GM18498 (cell line): ENCODE results near the gene ACOT7.

ENCODE experiments used
- ATAC-seq: cut with Tn5 transposase; IDR thresholded peaks from one replicate; pipeline ENCODE4 v1.9.1; 2021; ENCODE audit warnings: mild to moderate bottlenecking, moderate library complexity; ENCODE audit not compliant: unreplicated experiment

The ACOT7 gene

DNA sequence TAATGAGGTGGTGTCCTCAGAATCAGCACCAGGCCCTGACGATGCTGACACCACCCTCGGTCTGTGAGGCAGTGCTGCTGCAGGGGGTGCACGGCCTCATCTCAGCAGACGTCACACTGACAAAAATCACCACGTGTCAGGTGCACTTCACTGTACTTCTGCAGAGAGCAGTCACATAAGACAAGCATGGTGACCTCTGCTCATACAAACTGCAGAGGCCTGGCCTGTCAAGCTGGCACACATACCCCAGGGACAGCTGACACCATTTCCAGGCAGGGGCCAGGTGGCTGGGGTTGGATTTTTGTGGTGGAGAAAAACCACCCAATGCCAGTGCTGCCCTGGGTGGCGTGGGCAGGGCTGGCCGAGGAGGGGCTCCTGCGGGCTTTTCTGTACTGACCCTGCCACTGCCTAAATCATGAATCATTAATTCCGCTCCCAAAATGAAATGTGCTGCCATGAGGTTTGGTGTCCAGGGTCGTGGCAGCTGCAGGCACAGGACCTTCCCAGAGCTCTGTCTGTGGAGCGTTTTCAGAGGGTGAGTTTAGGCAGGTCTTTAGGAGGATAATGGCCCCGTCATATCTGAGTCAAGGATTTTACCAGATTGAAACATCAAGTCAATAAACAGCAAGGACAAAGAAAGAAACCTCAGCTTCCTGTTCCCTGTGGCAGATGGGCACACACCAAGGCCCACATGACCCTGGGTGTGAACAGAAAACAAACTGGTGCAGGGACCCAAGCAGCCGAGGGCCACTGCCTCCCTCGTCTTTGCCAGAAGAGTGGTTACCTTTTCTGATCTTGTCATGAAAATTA, 99.3 kb downstream of the ACOT7 start:
- ATAC-seq, result no peak

DNA sequence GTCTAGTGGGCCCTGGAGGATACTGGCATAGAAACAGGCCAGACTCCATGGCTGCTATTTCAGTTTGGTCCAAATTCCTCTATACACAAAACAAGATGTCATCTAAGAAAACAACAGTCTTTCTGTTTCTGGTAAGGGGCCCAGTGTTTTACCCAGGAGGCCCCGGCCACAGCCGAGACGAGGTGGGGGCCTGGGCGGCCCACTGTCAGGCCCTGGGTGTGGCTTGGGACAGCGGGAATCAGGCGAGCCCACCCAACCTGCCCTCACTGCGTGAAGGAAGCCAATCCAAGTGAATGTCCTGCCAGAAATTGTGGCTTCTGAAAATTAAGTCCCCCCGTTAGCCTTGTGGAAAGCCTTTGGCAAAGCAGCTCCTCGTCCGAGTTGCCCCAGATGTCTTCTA, 101.5 kb downstream of the ACOT7 start:
- ATAC-seq, result no peak

DNA sequence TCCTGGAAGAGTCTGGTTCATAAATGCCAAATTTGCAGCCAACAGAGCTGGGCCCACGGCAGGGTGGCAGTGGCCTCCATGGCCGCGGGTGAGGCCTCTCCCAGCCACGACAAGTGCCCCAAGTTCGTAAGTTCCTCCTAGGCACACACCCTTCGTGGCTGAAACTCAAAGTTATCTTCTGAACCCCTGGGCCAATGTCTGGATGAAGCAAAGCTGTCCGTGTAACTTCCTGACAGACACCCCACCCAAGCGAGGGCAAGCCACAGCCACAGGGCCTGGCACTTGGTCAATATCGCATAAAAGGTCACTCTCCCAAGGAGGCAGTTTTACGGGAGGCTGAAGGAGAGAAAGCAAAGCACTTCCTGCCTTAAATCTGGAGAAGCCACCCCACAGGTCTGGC, 104.9 kb downstream of the ACOT7 start:
- ATAC-seq, result no peak

DNA sequence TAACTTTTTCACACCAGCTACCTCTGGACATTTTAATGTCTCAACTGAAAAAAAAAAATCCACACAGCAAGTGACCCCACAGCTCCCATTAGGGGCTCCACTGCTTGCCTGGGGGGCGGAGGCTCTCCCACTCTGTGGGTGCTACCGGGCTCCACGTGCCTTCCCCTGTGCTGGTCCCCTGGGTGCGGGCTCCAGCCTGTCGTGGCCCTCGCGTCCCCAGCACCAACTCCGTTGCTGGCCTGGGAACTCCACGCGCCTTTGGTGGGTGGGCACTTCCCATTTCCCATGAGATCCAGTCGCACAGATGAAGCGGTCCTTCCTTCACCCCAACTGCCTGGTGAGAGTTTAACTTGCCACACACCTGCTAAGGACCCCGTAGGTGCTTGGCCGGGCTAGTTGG, 105.5 kb downstream of the ACOT7 start:
- no peak for ATAC-seq

DNA sequence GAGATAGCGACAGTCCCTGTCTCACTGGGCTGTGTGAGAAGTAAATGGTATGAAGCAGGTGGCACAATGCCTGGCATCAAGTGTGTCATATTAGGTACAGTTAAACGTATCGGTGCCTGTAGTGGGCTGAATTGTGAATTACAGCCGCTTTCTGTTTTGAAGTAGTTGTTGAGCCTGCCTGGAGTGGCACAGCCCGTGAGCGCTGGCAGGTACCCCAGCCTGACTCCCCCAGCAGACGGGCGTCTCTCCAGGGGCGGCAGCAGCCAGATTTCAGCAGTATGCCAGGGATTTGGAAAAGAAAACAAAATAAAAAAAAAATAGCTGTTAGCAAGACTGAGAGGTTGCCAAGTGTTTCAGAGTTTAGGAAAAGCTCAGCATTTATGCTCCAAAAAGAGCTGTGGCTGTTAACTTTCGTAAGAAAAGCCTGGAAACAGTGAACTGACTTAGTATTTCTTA, 106.1 kb downstream of the ACOT7 start:
- ATAC-seq, result no peak

DNA sequence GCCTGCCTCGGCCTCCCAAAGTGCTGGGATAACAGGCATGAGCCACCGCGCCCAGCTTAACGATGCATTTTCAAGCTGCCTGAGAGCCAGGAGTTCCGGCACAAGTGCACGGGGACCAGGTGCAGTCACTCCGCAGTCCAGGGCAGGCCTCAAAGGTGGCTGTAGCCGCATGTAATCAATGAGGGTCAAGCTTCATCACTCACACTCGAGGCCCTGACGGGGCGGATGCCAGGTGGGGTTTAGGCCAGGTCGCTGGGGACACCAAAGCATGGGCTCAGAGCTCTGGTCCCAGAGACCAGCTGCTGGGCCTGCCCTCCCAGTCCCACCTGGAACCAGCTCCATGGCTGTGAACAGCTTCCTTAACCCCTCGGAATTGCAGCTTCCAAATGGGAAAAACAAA, 106.5 kb downstream of the ACOT7 start:
- ATAC-seq, result no peak

DNA sequence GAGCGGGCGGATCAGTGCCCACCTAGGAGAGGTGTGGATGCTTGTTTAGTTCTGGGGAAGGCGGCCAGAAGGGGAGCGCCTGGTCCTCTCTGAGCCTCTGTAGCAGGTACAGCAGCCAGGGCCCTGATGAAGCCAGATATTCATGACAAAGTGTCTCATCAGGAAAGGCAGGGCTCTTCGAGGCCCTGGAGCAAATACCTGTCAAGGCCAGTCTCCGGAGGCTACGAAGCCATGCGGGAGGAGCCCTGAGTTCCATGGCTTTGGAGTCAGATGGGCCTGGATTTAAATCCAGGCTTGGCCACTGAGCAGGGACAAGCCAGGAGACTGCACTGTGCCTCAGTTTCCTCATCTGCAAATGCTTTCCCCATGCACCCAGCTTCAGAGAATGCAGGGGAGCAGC, 107.3 kb downstream of the ACOT7 start:
- ATAC-seq, result no peak

DNA sequence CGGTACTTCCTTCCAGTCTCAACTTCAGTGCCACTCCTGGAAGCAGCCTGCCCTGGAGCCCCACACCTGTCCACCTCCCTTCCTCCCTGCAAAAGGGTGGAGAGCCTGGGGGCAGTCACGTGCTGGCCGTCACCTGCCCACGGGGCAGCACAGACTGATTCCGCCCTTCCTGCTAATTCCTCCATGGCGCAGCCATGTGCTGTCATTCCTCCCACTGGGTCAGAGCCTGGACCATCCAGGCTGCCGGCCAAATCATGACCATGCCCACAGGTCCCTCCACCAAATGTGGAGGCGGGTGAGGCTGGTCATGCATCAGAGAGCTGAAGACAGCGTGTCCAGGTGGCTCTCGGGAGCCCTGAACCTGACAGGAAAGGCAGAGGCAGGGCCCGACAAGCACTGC, 108.2 kb downstream of the ACOT7 start:
- no peak for ATAC-seq

DNA sequence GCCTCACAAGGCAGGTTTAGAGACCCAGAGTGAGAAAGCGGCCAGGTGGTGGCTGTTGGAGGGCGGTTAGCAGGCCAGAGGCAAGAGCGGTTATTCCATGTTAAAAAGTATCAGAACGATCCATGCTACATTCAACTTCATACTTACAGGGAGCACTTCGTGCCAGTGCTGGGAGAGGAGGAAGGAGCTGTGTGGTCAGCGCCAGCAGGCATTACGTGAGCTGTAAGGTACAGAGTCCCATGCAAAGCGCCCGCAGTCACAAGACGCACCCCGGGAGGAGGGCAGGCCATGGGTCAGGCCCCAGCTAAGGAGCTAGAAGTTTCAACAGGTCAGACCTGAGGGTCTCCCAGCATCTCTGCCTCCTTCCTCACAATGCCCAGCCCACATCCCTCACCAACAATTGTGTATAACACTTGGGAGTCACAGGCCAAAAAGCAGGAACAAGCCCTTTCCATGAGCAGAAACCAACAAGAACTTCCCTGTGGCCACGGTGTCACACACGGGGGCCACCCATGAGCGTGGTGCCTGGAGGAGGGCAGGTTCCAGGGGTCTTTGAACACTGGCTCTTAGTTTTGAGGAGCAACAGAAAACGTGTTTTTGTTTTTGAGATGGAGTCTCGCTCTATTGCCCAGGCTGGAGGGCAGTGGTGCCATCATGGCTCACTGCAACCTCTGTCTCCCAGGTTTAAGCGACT, 110.8 kb downstream of the ACOT7 start:
- ATAC-seq, result no peak

DNA sequence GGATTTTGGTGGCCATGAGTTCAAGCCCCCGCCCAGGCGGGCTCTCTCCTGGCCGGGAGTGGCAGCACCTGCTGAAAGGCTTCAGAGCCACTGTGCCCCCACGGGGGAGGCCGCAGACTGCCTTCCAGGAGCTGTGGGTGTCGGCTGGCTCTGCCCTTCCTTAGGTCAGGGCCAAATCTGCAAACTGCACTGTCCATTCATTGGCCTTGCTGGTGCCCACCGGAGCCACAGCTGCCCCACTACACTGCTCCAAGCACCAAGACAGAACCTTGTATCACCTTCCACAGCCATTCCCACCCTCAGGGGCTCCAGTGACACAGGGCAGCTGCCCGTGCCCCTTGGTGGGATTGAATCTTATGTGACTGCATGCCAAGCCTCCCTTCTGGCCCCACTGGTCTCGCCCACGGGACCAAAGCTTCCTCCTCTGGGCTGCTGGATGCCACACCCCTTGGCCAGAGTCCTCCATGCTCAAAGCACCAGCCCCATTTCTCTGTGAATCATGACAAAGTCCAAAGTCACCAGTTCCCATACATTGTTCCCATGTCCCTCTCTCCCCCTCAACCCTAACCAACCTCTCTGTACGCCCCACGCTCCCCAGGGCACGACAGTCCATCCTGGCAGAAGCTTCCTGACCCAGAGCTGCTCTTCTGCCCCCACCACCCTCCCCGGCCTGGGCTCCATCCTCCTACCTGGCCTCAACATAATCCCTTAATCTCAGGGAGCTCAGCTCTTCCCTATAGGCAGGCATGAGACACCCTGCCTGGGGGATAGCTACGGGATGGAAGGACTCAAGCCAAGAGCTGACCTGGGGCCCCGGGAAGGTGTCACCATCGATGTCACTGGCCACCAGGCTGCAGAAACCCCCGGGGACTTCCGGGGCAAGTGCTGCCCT, 111.8 kb downstream of the ACOT7 start:
- ATAC-seq, result no peak

DNA sequence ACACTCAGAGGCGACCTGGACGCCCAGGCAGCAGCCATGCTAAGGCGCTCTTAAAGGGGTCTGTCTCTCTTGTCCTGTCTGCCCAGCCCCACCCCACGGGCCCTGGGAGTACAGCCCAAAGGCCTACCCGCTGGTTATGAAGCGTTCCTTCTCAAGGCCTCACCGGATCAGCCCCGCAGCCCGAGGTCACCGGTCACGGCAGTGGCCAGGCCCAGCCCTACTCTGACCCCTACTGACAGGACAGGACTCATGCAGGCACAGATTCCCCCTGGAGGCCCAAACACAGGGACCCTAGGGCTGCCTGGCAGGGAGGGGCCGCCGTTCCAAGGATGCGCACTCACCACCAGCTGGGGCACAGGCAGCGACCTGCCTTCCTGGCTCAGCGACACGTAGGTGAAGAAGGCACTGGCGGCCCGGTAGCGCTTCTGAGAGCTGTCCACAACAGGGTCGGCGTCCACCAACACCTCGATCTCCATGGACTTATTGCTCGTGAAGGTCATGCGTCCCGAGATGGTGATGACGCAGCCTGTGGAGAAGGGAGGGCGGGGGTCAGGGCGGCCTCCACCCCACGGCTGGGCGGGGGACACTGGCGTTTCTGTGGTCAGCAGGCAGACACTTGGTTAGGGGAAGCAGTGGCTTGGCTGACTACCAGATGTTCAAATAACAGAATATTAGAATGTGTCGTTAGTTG, 112.7 kb downstream of the ACOT7 start:
- ATAC-seq, result no peak

DNA sequence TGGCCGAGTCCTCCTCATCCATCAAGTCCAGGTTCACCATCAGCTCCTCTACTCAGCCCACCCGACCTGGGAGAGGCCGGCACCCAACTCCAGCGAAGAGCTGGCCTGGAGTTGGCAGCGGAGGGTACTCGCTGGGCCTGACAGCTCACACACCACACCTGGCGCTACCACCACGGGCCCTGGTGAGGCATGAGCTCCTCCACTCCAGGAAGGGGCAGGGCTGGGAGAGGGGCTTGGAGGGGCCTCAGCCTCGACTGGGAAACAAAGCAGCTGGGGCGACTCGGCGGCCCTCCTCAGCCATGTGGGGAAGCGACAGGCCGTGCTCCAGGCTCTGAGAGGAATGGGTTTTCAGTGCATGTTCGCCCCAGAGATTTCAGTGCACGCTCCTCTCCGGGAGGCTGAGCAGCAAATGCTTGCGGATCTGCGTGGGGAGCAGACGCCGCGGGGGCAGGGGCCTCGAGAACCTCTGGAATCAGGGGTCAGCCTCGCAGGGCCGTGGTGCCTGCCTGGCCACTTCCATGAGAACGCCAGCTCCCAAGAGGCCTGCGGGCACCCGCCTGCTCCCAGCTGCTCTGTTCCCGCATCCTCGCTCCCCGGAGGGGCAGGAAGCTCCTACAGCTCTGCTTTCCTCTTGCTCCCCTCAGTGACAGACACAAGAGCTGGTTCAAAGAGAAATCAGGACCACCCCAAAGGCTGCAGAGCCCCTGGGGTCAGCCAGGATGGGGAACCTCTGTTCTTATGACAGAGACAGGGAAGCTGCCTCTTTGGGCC, 113.8 kb downstream of the ACOT7 start:
- no peak for ATAC-seq

DNA sequence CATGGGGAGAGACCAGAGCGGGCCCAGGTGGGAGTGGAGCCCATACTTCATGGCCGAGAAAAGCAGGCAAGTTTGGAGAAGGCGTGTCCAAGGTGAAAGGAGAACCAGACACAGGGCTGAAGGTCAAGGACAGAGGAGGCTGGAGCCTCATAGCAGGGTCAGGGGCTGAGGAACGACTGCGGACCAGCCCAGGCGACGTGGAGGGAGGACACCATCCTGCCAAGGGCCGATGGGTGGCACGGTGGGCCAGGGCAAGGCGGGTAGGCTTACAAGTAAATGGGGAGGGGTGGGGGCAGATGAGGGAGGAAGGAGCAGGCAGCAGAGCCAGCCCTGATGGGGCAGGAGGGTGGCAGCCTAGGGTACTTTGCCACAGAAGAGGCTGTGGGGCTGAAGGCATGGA, 114.5 kb downstream of the ACOT7 start:
- ATAC-seq, result no peak

DNA sequence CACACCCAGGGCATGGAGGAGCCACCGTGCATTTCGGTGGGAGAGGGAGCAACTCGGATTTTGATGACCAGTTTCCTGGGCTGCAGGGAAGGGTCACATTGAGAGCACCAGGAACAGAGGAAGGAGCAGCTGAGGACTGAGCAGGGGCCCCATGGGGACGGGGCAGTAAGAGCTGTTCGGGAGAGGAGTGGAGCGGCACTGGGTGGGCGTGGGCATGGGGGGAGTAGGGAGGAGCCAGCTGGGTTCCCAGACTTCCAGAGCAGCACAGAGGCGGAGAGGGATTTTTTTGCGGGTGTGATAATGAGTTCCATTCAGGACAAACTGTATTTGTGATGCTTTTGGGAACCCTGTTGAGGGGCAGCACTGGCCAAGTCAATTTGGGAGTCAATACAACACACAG, 115.3 kb downstream of the ACOT7 start:
- no peak for ATAC-seq

DNA sequence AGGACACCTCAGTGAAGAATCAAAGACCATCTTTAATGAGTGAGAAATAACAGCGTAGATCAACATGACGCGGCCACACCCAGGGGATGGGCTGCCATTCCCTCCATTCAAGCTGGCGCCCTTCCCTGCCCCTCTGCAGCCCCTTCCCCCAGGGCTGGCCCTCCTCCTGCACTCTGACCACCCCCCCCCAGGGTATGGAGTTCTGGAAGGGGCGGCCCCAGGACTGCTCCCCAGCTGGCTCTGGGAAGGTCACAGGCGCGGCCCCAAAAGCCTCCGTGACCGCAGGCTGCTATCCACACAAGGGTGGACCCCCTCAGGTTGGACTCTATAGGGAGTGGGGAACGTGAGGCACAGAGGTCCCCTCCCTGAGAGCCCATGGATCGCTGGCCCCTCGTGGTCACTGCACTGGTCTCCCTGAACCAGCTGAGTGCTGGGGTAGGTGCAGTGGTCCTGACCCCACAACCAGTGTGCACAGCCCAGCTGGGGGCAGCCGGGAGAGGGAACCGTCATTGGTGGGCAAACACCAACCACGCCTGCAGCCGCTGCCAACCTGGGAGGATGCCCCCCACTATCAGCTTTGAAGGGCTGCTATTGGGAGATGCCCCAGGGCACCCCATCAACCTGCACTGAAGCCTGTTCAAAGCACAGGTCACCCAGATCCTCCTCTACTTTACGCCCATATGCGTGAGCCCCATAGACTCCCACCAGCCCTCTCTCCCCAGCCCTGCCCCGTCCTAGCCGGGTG, 116.6 kb downstream of the ACOT7 start:
- no peak for ATAC-seq

DNA sequence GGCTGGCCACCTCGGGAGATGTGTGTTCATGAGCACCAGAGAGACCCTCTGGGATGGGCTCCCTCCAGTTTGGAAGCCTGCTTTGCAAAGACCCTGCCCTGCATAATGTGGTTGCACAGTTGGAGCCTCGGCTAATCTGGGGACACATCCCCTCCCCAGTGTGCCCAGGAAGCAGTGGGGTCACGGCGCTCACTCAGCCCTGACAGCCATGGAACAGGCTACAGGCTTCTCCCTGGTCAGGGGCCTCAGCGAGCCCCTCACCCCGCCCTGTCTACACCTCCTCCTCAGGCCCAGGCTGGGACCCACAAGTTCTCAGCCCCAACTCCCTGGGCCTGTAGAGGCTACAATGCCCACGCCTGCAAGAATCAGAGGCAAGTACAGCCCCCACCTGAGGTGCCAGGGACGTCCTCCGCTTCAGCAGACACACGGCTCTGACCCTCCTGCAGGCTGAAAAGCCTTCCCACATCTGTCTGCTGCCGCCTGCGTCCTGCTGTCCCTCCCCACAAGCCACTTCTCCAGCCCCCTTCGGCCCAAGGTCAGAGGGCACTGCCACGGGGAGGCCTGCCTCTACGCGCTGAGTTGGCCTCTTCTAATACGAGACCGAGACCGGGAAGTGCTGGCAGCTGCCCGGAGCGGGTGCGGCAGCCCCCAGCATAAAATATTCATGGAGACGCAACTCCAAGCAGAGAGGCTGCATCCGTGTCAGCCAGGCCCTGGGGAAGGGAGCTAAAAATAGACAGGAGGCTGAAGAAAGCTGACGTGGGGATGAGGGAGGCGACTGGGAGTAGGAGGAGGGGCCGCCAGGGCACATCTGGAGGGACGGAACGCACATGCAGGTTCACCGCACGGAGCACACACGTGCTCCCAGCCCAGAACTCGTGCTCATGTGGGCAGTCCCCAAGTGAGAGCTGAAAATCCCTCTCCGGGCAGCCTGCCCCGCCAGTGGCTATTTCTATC, 117.5 kb downstream of the ACOT7 start:
- no peak for ATAC-seq

DNA sequence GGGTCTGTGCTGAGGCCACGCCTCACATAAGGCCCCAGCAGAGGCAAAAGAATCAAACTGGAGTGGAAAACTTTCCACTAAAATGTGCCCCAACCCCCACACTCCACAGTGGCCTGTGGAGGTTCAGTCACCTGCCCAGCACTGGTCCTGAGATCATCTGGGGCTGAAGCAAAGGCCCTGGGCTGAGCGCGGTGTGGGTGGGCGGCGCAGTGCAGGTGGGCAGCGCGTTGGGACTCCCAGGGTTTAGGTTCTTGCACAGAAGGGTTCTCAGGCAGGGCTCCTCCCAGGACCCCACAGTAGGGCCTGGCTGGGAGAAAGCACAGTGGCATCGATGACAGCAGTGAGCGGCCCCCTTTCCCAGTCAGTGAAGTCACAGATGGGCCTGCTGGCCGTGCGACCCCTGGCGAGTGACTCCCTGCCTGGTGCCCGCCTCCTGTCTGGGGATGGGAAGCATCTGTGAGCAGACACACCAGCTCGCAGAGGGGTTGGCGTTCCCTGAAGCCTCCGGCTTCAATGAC, 118.9 kb downstream of the ACOT7 start:
- no peak for ATAC-seq

DNA sequence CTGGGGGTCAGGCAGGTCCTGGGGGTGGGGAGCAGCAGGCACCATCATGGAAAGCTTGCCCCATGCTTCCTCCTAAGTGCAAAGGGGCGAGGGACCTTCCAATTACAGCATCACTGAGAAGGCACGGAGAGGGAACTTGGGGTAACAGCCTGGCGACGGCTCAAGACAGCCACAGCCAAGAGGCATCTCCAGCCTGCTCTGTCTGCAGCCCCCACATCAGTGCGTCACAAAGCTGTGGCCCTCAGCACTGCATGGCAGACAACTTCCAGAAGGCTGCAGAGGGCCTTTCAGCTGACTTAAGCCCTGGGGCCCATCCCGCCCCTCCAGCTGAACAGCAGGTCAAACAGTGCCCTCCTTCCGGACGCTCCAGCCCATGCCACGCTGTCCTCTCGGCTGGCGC, 119.5 kb downstream of the ACOT7 start:
- ATAC-seq, result no peak
